Measurements from ENCODE around the gene CCDC97. TPM values are rescaled to one million over a fixed set of nuclear protein-coding genes. Genes with fewer than 3 reads are reported as not detected.

The CCDC97 gene
- total and polyA plus RNA-seq, 4 donors: 13.2 to 39.9 (median 20.9) TPM

DNA sequence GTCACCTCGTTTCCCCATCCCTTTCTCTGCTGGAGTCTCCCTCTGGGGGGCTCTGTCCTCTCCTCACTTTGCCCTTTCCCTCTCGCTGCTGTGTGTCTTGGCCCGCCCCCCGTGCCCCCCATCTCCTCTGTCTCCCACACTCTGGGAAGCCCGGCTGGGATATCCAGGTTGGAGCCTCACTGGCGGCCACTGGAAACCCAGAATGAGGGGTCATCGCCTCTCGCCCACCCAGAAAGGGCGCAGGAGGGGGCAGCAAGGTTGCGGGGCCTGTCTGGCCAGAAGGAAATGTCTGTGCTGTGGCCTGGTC, 15.6 kb downstream of the CCDC97 start:
- peak overlapping the region; percentile 2 for H3K4me3 ChIP-seq
- H3K4me1 ChIP-seq (ENCODE audit: control insufficient read depth in 5 of 5, insufficient read depth in 5 of 5, low read length in 5 of 5): peaks cover 0 to 45% (median 23%) of the 10 kb centered on the region in 5 donors
- peaks cover 0 to 17% (median 5%) of the 10 kb centered on the region in 4 donors for H3K36me3 ChIP-seq (ENCODE audit: control insufficient read depth in 4 of 4, insufficient read depth in 4 of 4, low read length in 4 of 4)
- no peaks in the 10 kb centered on the region for H3K27me3 ChIP-seq (ENCODE audit: control insufficient read depth in 3 of 3, insufficient read depth in 3 of 3, low read length in 2 of 3)
- peak overlapping the region; percentile 71 to 75 for H3K27ac ChIP-seq (ENCODE audit: low read depth in 1 of 2, low read length in 1 of 2)
- no peaks in the 10 kb centered on the region for H3K9me3 ChIP-seq (ENCODE audit: control insufficient read depth in 4 of 4, insufficient read depth in 3 of 4, low read length in 3 of 4)
- ATAC-seq (ENCODE audit: insufficient read depth, low FRiP score): no peak
- DNase-seq: no peak
- WGBS, 2 donors: 16 to 26% methylated on average over 10 of the region's 10 CpGs
- no peak overlapping the region for H3K9ac ChIP-seq (ENCODE audit: insufficient read depth in 1 of 2, low read length in 2 of 2)
- TF ChIP-seq CTCF (IDR thresholded peaks at IDR 0.05; ENCODE audit: control extremely low read depth, extremely low read depth): no peak

- H3K4me3 ChIP-seq: peak overlapping the region; percentile 2
- no peak for TF ChIP-seq CTCF (IDR thresholded peaks at IDR 0.05; ENCODE audit: control extremely low read depth, extremely low read depth)
- ATAC-seq (ENCODE audit: insufficient read depth, low FRiP score) (no peak), DNase-seq (peak; percentile 33 to 57 (median 39))
- H3K9ac ChIP-seq (ENCODE audit: insufficient read depth in 1 of 2, low read length in 2 of 2): no peak overlapping the region
- WGBS, 2 donors: 20 to 28% methylated on average over 30 of the region's 30 CpGs
- H3K36me3 ChIP-seq (ENCODE audit: control insufficient read depth in 4 of 4, insufficient read depth in 4 of 4, low read length in 4 of 4): peaks cover 0 to 16% (median 3%) of the 10 kb centered on the region in 4 donors
- no peaks in the 10 kb centered on the region for H3K27me3 ChIP-seq (ENCODE audit: control insufficient read depth in 3 of 3, insufficient read depth in 3 of 3, low read length in 2 of 3)
- peaks cover 0 to 45% (median 23%) of the 10 kb centered on the region in 5 donors for H3K4me1 ChIP-seq (ENCODE audit: control insufficient read depth in 5 of 5, insufficient read depth in 5 of 5, low read length in 5 of 5)
- no peaks in the 10 kb centered on the region for H3K9me3 ChIP-seq (ENCODE audit: control insufficient read depth in 4 of 4, insufficient read depth in 3 of 4, low read length in 3 of 4)
- peak overlapping the region; percentile 71 to 75 for H3K27ac ChIP-seq (ENCODE audit: low read depth in 1 of 2, low read length in 1 of 2)
Observed at GRCh38 chr19:41325947-41326706, 16.2 kb downstream of the CCDC97 start.

- no peak for TF ChIP-seq CTCF (IDR thresholded peaks at IDR 0.05; ENCODE audit: control extremely low read depth, extremely low read depth)
- Histone ChIP-seq H3K27ac (ENCODE audit: low read depth in 1 of 2, low read length in 1 of 2) (peak overlapping the region in 1 of 2 donors; percentile 91), H3K27me3 (ENCODE audit: control insufficient read depth in 3 of 3, insufficient read depth in 3 of 3, low read length in 2 of 3) (no peaks in the 10 kb centered on the region), H3K36me3 (ENCODE audit: control insufficient read depth in 4 of 4, insufficient read depth in 4 of 4, low read length in 4 of 4) (peaks cover 0 to 15% (median 0%) of the 10 kb centered on the region in 4 donors), H3K9me3 (ENCODE audit: control insufficient read depth in 4 of 4, insufficient read depth in 3 of 4, low read length in 3 of 4) (no peaks in the 10 kb centered on the region), H3K9ac (ENCODE audit: insufficient read depth in 1 of 2, low read length in 2 of 2) (peak overlapping the region in 1 of 2 donors; percentile 62), H3K4me3 (no peak overlapping the region), H3K4me1 (ENCODE audit: control insufficient read depth in 5 of 5, insufficient read depth in 5 of 5, low read length in 5 of 5) (peaks cover 0 to 40% (median 23%) of the 10 kb centered on the region in 5 donors)
- ATAC-seq (ENCODE audit: insufficient read depth, low FRiP score) (no peak), DNase-seq (peak in 2 of 3 donors; percentile 19 to 22)
- 12 to 19% methylated on average over 11 to 13 of the region's 13 CpGs for WGBS, 2 donors
Observed at GRCh38 chr19:41327076-41327575, 17.2 kb downstream of the CCDC97 start.

Data from lung (tissue), 12 donors.